PC-3 (cell line): ENCODE data around the gene SLC16A7. TPM values are rescaled to one million over a fixed set of nuclear protein-coding genes. Genes with fewer than 3 reads are reported as not detected.

Experiments used
- ATAC-seq: fragments of 200-7000 bp; cut with Tn5 transposase; 2 replicates; pipeline ENCODE4 v1.9.1; 2020; ENCODE audit warnings: mild to moderate bottlenecking, moderate library complexity
- BruUV-seq: library from RNA; stranded (reverse); fragments of 400-500 nt; replicated peaks from 2 replicates; lab custom pipeline; 2021; lab: Mats Ljungman, UMichigan
- CTCF ChIA-PET: fragments of 300-600 bp; sonication (Branson Sonifier 250); formaldehyde crosslinking; loops from one replicate; lab custom pipeline; 2022; ENCODE audit warnings: antibody characterized with exemption; lab: Charles Lee
- POLR2A ChIA-PET: fragments of 300-600 bp; sonication (Branson Sonifier 250); formaldehyde crosslinking; loops from one replicate; lab custom pipeline; 2022; ENCODE audit warnings: antibody characterized with exemption; ENCODE audit not compliant: unreplicated experiment; lab: Charles Lee
- DNase-seq: peaks from one replicate; pipeline ENCODE4 v3.0.0-alpha.2; 2015
- H2AFZ ChIP-seq: fragments of 300-600 bp; sonication (generic); 2 replicates; pipeline ENCODE4 v1.6.0; 2016; ENCODE audit warnings: antibody characterized with exemption, low read length
- H3F3A ChIP-seq: fragments of 300-600 bp; sonication (generic); one replicate; pipeline ENCODE4 v1.6.0; 2017; ENCODE audit warnings: antibody characterized with exemption, low read length, control low read depth, mild to moderate bottlenecking; ENCODE audit not compliant: unreplicated experiment
- H3K27ac ChIP-seq: fragments of 300-600 bp; sonication (generic); 2 replicates; pipeline ENCODE4 v1.5.1; 2016; ENCODE audit warnings: mild to moderate bottlenecking, low read length
- H3K27me3 ChIP-seq: fragments of 300-600 bp; sonication (generic); 2 replicates; pipeline ENCODE4 v1.6.1; 2016; ENCODE audit warnings: low read length, mixed read lengths
- H3K36me3 ChIP-seq: fragments of 300-600 bp; sonication (generic); 2 replicates; pipeline ENCODE4 v1.6.1; 2016; ENCODE audit warnings: low read depth, mixed run types, low read length, mixed read lengths
- H3K4me1 ChIP-seq: fragments of 300-600 bp; sonication (generic); 2 replicates; pipeline ENCODE4 v1.5.1; 2016; ENCODE audit warnings: low read length; ENCODE audit not compliant: insufficient read depth
- H3K4me2 ChIP-seq: fragments of 300-600 bp; sonication (generic); 2 replicates; pipeline ENCODE4 v1.6.0; 2016; ENCODE audit warnings: low read length
- H3K4me3 ChIP-seq: fragments of 300-600 bp; sonication (generic); 2 replicates; pipeline ENCODE4 v1.5.1; 2016; ENCODE audit warnings: mild to moderate bottlenecking, low read length, mixed read lengths
- H3K79me2 ChIP-seq: fragments of 300-600 bp; sonication (generic); 2 replicates; pipeline ENCODE4 v1.6.1; 2017; ENCODE audit warnings: low read length, mixed read lengths
- H3K9ac ChIP-seq: fragments of 300-600 bp; sonication (generic); 2 replicates; pipeline ENCODE4 v1.6.0; 2016; ENCODE audit warnings: mild to moderate bottlenecking, low read length
- H3K9me2 ChIP-seq: fragments of 300-600 bp; sonication (generic); replicated peaks from 2 replicates; pipeline ENCODE4 v1.6.1; 2016; ENCODE audit warnings: mixed run types, low read length, mixed read lengths
- H3K9me3 ChIP-seq: fragments of 300-600 bp; sonication (generic); 2 replicates; pipeline ENCODE4 v1.6.1; 2016; ENCODE audit warnings: low read length, mixed read lengths
- H4K20me1 ChIP-seq: fragments of 300-600 bp; sonication (generic); 2 replicates; pipeline ENCODE4 v1.6.1; 2016; ENCODE audit warnings: low read length, mixed read lengths
- CTCF ChIP-seq: fragments of 300-600 bp; sonication (generic); conservative IDR thresholded peaks from 2 replicates; pipeline ENCODE4 v1.5.1; 2017; ENCODE audit warnings: antibody characterized with exemption, low read depth, mild to moderate bottlenecking, low read length
- EZH2 ChIP-seq: fragments of 300-600 bp; sonication (generic); IDR thresholded peaks from one replicate; pipeline ENCODE4 v1.6.1; 2017; ENCODE audit warnings: antibody characterized with exemption, mild to moderate bottlenecking, low read length; ENCODE audit not compliant: unreplicated experiment
- EZH2phosphoT487 ChIP-seq: fragments of 300-600 bp; sonication (generic); IDR thresholded peaks from 2 replicates; pipeline ENCODE4 v1.6.1; 2018; ENCODE audit warnings: mild to moderate bottlenecking, antibody characterized with exemption, low read length, borderline replicate concordance
- intact Hi-C: fragments of 100-400 bp; cut with micrococcal nuclease; formaldehyde crosslinking; loops from 2 replicates; pipeline ENCODE4 v1.9.0; 2023
- total RNA-seq: library from RNA; depleted of rRNA; stranded (reverse); fragments of >200 nt; gene quantifications from 2 replicates; pipeline ENCODE4 v1.2.3, GENCODE V29; 2014

The SLC16A7 gene
- total RNA-seq, 1 experiment from 2014 or later, result 11.4 TPM

GRCh38 chr12:59660921-59661597 lies 65.2 kb downstream of the SLC16A7 start:
- DNase-seq (no peak), ATAC-seq (no peak)
- ChIA-PET CTCF (no interaction called here), POLR2A (no interaction called here)
- Histone ChIP-seq H3K9me2 (no peaks in the 10 kb centered on the region), H3K36me3 (no peaks in the 10 kb centered on the region), H3K9me3 (no peaks in the 10 kb centered on the region), H3K4me1 (no peaks in the 10 kb centered on the region), H3F3A (no peaks in the 10 kb centered on the region), H3K9ac (no peak overlapping the region), H3K27ac (no peak overlapping the region), H3K79me2 (no peaks in the 10 kb centered on the region), H2AFZ (no peak overlapping the region), H3K4me2 (no peak overlapping the region), H3K4me3 (no peak overlapping the region), H3K27me3 (no peaks in the 10 kb centered on the region), H4K20me1 (no peaks in the 10 kb centered on the region)
- no peak for TF ChIP-seq EZH2
- TF ChIP-seq CTCF, result no peak
- TF ChIP-seq EZH2phosphoT487, result no peak
- intact Hi-C loops, result no loop called here
- BruUV-seq, result no TSS peak

GRCh38 chr12:59664495-59664894 lies 68.7 kb downstream of the SLC16A7 start:
- TF ChIP-seq EZH2 (no peak), EZH2phosphoT487 (no peak), CTCF (no peak)
- H3K4me2 ChIP-seq, result no peak overlapping the region
- no peaks in the 10 kb centered on the region for H4K20me1 ChIP-seq
- ATAC-seq (no peak), DNase-seq (no peak)
- H3K4me3 ChIP-seq, result no peak overlapping the region
- H2AFZ ChIP-seq, result no peak overlapping the region
- no peaks in the 10 kb centered on the region for H3K79me2 ChIP-seq
- no peak overlapping the region for H3K27ac ChIP-seq
- no peaks in the 10 kb centered on the region for H3K9me2 ChIP-seq
- POLR2A ChIA-PET, result no interaction called here
- no peaks in the 10 kb centered on the region for H3K9me3 ChIP-seq
- no peak overlapping the region for H3K9ac ChIP-seq
- CTCF ChIA-PET, result no interaction called here
- H3K27me3 ChIP-seq, result no peaks in the 10 kb centered on the region
- intact Hi-C loops, result no loop called here
- no peaks in the 10 kb centered on the region for H3F3A ChIP-seq
- H3K4me1 ChIP-seq, result no peaks in the 10 kb centered on the region
- H3K36me3 ChIP-seq, result no peaks in the 10 kb centered on the region
- no TSS peak for BruUV-seq

- POLR2A ChIA-PET, result no interaction called here
- H3K36me3 ChIP-seq, result no peaks in the 10 kb centered on the region
- ATAC-seq (no peak), DNase-seq (no peak)
- no peaks in the 10 kb centered on the region for H3K9me2 ChIP-seq
- H4K20me1 ChIP-seq, result no peaks in the 10 kb centered on the region
- H3K4me1 ChIP-seq, result no peaks in the 10 kb centered on the region
- no peaks in the 10 kb centered on the region for H3K9me3 ChIP-seq
- H3K4me3 ChIP-seq, result no peak overlapping the region
- CTCF ChIA-PET, result no interaction called here
- no peaks in the 10 kb centered on the region for H3F3A ChIP-seq
- no TSS peak for BruUV-seq
- H3K4me2 ChIP-seq, result no peak overlapping the region
- no peak overlapping the region for H3K27ac ChIP-seq
- TF ChIP-seq EZH2 (no peak), EZH2phosphoT487 (no peak), CTCF (no peak)
- H3K9ac ChIP-seq, result no peak overlapping the region
- no peaks in the 10 kb centered on the region for H3K79me2 ChIP-seq
- H3K27me3 ChIP-seq, result no peaks in the 10 kb centered on the region
- H2AFZ ChIP-seq, result no peak overlapping the region
- intact Hi-C loops, result no loop called here
Measured at GRCh38 chr12:59665701-59666100, 69.9 kb downstream of the SLC16A7 start.
